NCI-H446 (cell line): ENCODE data around the gene EFHD2.
A peak's percentile ranks its signal among the peaks of the same experiment; 100 is the strongest.
"Not testable (repeated sequence)": the region's sequence is repeated elsewhere in the genome, so short reads cannot be mapped to it uniquely, and the experiment has no call there.

Source experiments
- DNase-seq, 2 experiments: peaks; one replicate each; lab custom pipeline; 2025; lab: John Stamatoyannopoulos, UW

Gene EFHD2, protein sequence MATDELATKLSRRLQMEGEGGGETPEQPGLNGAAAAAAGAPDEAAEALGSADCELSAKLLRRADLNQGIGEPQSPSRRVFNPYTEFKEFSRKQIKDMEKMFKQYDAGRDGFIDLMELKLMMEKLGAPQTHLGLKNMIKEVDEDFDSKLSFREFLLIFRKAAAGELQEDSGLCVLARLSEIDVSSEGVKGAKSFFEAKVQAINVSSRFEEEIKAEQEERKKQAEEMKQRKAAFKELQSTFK

DNA sequence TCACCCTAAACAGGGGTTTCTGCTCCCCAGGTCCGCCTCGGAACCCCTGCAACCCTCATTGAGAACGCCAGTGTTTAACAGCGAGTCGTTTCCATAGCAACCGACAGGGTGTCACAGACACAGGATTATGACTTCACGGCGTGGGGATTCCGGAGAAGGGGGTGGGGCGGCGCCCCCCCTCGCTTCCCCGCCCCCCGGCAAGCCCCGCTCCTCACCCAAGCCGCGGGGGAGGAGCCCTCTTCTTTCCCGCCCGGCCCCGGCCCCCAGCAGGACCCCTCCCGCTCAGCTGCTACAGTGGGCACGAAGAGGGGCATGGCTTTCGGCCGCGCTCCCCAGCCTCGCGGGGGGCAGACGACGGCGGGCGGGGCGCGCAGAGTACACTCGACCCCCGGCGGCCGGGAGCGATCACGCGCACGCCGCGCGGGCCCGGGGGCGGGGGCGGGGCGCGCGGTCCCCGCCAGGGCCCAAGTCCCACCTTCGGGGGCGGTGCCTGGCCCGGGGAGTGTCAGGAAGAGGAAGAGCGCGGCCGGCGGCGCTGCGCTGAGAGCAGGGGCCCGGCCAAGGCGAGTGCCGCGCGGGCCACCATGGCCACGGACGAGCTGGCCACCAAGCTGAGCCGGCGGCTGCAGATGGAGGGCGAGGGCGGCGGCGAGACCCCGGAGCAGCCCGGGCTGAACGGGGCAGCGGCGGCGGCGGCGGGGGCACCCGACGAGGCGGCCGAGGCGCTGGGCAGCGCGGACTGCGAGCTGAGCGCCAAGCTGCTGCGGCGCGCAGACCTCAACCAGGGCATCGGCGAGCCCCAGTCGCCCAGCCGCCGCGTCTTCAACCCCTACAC, at the start of gene EFHD2:
TSS of gene EFHD2 (plus strand) at position 501 of the 835 bp plus-strand sequence. CDS start at position 585, 84 bp downstream.
- peak; percentile 61 to 87 for DNase-seq

DNA sequence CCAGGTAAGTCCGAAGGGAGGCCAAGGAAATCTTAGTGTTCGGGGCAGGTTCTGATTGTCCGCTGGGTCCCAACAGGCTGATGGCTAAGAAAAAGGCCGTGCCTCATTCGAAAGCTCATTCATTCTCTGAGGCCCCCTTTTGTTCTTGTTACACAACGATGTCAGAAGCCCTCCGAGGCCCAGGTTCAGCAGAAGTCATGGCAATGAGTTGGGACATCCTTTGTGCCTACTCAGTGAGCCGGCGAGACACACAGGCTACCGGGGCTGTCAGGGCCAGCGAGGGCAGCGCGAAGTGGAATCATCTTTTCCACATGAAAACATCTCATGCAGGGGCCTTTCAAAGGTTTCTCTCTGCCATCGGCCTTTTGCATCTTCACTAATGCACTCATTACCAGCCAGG, 49.0 kb upstream of the EFHD2 start:
- DNase-seq: no peak

DNA sequence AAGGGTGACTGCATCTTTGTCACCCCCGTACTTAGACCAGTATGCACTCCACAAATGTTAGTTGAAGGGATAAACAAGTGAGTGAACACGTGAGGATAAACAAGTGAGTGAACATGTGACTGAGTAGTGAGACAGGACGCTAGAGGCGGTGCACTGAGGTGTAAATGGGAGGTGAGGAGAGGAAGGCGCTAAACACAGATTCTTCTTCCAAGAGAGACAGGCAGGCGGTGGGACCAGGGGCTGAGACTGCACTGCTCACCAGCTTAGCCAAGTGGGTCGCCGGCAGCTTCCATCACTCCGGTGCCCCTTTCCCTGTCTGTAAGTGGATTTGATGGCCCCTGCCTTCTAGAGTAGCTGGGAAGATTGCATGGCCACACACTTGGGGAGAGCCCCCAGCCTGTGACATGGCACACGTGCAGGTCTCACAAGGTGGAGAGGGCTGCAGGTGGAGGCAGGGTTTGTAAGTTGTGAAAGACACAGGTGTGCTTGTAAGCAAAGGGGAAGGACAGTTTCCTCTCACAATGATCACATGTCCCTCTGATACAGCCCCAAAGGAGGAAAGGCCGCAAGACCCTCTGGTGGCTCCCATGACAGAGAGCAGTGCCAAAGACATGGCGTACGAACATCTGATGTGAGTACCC, 47.5 kb upstream of the EFHD2 start:
- no peak for DNase-seq

DNA sequence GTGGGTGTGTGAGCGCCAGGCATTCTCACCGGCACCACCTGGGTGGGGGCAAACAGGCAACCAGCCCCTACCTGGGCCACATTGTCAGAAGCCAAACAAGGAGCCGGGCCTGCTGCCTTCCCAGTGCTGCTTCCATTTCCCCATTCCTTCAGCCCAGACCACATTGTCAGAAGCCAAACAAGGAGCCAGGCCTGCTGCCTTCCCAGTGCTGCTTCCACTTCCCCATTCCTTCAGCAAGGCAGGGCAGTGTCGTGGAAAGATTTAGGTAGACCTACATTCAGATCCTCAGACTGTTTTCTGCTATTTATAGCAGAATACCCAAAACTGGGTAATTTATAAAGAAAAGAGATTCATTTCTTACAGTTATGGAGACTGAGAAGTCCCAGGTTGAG, 47.0 kb upstream of the EFHD2 start:
- no peak for DNase-seq

DNA sequence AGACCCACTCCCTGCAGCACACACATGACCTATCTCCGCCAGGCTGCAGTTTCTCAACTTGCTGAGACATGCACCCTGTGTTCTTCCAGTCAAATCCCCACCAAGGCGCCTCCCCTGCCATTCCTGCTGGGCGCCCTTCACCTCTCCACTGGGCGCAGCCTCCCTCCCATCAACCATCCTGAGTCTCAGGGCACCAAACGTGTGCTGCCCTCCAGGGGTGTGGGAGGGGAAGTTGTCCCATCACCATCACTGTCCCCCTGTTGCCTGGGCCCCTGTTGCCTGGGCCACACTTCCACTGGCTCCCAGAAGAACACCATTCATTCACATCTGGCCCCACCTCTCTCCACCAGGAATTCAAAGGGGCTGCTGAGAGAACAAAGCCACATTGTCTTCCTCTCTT, 44.9 kb upstream of the EFHD2 start:
- no peak for DNase-seq

DNA sequence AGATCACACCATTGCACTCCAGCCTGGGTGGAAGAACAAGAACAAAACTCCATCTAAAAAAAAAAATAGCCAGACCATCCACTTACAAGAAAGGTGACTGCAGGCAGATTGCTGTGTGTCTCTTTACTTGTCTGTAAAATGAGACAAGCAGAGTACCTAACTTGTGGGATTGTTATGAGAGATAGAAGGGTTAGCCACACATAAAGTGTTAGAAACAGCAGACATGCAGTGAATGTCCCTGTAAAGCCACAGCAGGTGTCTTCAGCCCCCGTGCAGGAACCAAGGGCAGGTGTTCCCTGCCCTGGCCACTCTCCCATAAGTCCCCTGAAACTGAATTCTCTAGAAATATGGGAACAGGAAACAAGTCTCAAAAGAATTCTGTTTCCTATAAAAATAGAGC, 40.8 kb upstream of the EFHD2 start:
- no peak for DNase-seq

DNA sequence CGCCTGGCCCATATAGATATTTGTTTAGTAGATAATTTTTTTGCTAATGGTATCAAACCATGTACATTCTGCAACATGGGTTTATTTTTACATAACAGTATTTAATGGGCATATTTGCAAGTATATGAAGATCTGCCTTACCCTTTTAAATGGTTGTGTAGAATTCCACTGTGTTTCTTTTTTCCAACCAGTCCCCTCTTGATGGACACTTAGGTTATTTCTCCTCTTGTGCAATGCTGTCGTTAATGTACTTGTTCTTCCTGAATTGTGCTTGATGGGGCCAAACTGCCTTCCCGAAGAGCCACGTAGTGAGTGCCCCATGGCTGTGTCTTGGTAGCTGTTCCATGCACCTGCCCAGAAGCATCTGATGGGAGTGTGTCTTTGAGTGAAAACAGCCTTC, 39.4 kb upstream of the EFHD2 start:
- no peak for DNase-seq

DNA sequence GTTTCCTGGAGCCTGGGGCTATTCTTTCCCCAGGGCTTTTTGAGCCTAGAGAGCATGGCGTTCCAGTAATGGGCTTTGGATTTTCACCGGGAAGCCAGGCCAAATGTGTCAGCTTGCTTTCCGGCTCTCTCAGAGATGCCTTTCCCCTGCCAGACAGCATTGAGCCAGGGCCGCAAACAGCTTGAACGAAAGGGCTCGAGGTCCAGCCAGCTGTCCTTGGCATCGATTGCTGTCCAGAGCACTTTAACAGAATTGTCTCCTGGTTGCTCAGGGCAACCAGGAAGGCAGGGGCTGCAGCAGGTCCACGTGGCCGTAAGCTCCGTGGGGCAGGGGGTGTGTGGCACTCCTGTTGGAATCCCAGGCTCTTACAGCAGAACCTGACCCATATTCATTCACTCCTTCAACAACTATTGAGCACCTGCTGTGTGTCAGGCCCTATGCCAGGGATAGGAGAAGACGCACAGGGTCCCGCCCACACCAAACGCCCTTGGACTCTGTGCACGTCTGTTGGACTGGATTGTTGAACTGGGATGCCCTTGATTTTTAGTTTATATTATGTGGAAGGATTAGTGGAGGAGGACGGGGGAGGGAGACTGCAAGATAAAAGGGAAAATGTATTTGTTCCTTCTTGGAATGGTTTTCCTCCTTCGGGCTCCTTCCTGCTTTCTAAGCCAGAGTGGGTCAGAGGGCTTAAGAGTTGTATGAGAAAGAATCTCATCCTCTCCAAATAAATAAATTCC, 38.7 kb upstream of the EFHD2 start:
- DNase-seq: peak in 1 of 2 experiments; percentile 74

DNA sequence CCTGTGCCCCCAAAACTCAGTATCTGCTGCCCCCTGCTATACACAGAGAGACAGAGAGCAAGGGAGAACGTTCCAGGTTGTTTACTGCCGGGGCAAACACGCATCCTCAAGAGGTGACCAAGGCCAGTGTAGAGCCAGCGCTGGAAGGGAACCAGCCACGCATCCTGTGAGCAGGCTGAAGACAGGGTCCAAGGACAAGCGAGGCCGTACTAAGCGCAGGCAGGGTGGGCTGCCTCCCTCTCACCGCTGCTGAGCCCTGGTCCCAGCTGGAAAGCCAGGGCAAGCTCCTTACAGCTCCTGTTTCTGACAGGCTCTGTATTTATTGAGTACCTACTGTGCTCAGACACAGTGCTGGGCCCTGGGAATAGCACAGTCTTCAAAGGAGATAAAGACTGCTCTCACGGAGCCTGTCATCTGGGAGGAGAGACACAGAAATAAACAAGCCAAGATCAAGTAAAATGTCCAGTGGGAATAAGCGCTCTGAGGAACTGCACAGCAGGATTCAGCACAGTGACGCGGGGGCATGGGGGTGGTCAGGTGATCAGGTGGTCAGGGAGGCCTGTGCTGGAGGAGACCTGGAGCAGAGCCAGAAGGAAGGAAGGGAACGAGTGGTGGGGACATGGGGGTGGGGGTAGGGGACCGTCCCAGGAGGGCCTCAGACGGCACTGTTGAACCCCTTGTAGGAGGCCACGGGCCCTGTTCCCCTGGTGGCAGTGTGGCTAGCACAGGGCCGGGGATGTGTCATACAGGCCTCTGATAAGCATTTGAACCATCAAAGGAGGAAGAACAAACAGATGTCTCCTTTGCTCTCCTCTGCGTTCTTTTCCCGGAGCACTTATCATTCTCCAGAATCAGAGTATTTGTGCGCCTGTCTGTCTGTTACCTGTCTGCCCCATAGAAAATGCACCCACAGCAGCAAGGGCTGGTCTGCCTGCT, 37.8 kb upstream of the EFHD2 start:
- DNase-seq: no peak

DNA sequence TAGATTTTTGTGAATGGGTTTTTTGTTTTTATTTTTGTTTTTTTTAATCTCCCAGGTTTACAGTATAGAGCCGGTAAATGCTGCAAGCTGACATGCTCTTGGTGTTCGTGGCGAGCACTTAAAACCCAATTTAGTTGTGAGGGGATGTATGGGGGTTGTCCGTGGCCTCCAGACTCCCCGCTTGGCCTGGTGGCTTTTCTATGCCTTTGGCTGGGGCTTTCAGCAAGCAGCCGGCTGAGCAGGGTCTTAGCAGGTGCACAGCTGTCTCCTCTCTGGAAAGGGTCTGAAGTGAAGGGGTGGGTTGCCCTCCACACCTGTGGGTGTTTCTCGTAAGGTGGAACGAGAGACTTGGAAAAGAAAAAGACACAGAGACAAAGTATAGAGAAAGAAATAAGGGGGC, 31.0 kb upstream of the EFHD2 start:
- DNase-seq: no peak

DNA sequence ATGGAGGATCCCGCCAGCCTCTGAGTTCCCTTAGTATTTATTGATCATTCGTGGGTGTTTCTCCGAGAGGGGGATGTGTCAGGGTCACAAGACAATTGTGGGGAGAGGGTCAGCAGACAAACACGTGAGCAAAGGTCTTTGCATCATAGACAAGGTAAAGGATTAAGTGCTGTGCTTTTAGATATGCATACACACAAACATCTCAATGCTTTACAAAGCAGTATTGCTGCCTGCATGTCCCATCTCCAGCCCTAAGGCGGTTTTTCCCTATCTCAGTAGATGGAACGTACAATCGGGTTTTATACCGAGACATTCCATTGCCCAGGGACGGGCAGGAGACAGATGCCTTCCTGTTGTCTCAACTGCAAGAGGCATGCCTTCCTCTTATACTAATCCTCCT, 30.5 kb upstream of the EFHD2 start:
- DNase-seq: not testable (repeated sequence)

DNA sequence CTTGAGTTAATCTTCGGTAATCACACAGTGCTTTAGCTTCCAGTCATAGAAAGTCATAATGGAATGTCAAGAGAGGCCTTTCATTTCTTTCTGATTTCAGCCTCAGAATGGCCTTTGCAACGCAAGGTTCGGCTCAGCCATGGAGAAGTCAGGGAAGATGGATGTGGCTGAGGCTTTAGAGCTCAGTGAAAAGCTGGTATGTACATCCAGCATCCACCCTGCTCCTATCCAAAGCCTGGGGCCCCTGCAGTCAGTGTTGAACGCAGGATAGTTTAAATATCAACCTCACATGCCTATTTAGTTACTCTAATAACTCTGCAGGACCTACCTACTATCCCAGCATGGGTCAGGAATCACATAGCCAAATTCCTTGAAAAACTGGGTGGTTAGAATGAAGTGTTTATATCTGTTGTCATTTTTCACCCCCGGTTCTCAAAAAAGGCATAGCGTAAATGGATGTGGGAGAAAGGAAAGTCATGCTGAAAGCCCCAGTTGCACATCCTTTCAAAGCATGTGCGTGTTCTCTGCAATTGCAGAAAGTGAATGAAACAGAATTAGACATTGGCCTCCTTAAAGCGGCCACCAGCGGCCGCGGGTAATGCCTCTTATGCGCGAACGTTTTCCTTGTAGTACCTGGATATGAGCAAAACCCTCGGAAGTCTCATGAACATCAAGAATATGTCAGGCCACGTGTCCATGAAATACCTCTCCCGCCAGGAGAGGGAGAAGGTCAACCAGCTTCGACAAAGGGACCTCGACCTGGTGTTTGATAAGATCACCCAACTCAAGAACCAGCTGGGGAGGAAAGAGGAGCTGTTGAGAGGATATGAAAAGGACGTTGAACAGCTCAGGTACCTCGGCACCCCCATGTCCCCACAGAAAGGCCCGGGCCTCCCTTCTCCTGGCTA, 28.8 kb upstream of the EFHD2 start:
- DNase-seq: no peak

DNA sequence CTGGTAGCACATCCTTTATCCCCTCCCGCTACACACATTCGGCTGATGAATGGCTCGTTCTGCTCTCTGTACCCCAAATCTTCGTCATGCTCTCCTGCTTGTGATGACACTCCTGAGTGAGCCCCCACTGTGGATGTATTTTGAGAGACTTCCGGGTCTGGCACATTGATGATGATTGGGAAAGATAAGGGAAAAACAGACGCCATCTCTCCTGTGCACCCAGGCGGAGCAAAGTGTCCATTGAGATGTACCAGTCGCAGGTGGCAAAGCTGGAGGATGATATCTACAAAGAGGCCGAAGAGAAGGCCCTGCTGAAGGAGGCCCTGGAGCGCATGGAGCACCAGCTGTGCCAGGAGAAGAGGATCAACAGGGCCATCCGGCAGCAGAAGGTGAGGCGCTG, 27.9 kb upstream of the EFHD2 start:
- DNase-seq: no peak

DNA sequence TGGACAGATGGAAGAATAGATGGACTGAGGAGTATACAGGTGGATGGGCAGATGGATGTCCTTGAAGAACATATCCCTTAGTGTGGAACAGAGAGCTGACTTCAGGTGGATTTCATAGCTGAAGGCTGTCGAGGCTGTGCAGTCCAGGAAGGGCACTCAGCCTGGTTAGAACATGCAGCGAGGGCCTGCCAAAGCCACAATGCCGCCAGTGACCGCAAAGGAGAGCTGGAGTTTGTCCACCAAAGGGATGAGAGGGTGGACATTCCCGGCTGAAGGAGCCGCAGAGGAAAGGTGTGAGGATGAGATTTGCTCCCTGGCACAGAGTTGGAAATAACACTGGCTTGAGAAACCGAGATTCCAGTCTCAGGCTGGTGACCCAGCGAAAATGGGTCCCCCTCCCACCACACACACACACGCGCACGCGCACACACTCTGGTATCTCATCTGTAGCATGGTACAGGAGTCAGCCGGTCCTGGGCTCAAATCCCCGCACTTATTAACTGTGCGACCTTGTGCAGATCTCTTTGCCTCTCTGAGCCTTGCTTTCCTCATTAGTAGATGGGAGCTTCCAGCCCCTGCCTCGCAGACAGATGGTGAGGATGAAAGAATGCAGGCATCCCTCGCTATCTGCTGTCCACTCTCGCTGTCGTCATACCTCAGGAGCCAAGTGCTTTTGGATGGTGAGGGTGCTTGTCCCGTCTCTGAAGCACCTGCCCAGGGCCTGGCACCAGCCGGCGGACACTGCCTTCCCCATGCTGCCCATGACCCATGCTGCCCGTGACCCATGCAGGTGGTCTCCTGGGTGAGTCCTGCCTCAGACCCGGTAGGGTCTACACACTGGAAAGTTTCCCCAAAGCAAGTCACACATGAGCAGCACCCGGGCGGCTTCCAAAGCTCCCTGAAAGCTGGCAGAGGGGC, 26.8 kb upstream of the EFHD2 start:
- no peak for DNase-seq

DNA sequence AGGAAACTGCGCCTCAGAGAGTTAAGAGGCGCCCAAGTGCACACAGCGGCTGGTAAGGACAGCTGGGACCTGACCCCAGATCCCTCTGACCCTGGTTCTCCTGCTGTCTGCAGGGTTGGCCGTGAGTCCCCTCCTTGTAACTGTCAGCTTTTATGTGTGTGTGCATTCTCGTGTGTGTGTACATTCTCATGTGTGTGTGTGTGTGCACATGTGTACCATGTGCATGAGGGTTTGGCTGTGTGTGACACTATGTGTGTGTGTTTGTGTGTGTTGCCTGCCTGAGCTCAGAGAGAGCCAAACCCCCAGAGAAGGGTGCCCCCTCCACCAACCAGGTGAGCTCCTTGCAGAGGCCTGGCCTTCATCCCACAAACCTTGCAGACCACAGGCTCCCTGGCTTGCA, 25.9 kb upstream of the EFHD2 start:
- no peak for DNase-seq

DNA sequence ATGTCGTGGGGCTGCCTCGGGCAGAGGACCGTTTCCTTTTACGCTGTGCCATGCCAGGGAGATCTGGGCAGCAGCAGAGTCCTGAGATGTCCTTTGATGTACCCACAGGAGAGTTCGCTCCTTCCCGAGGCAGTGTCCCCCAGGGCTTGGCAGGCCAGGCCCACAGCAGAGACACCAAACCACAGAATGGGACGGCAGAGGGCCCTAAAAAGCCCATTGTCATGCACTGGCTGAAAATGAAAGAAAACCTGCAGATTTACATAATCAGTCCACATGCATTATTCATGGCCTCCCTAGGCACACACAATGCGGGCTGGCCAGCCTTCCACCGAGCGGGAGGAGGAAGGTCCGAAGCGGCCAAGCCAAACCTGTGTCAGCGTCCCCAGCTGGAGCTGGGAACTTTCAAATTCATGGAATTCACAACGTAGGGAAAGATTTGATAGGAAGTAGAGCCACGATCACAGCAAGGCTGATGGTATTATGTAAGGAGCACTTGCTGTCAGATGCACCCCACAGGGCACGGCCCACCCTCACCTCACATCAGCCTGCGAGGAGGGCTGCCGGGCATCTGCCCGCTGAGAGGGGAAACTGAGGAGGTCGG, 25.3 kb upstream of the EFHD2 start:
- DNase-seq: no peak

DNA sequence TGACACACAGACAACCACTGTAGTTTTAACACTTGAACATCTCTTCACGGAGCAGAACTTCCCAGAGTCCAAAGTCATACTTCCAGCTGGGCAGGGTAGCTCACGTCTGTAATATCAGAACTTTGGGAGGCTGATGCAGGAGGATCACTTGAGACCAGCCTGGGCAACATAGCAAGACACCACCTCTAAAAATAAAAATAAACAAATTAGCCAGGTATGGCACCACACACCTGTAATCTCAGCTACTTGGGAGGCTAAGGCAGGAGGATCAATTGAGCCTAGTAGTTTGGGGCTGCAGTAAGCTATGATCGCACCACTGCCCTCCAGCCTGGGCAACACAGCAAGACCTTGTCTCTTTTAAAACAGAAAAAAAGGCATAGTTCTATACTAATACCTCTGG, 24.3 kb upstream of the EFHD2 start:
- DNase-seq: no peak

DNA sequence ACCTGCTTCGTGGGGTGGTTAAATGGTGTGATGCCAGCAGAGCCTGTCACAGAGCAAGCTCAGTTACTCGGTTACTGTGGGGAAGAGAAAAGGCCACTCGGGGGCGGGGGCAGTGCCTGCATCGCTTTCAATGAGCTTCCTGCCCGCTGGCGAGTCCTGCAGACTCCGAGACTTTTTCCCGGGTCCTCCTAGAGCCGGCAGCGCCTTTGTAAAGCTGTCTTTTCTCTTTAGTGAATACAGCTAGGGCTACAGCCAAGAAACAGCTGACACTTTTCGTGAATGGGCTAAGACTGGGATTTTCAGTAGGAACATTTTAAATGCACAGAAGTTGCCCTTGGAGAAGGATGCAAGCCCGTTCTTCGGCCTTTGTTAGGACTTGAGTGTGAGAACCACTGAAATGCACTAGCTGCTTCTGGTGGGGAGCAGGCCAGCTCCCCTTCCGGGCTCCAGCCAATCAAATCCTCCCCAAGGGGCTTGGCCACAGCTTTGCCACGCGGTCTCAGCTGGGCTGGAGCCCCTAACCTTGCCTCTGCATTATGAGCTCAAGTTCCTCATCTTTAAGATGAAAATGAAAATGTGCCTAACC, 23.4 kb upstream of the EFHD2 start:
- DNase-seq: no peak
